Measurements from ENCODE around the gene EPB41L4A. TPM values are rescaled to one million over a fixed set of nuclear protein-coding genes. Genes with fewer than 3 reads are reported as not detected.

Gene EPB41L4A
- total RNA-seq, 1 experiment from 2014 or later, result 1.7 TPM

DNA sequence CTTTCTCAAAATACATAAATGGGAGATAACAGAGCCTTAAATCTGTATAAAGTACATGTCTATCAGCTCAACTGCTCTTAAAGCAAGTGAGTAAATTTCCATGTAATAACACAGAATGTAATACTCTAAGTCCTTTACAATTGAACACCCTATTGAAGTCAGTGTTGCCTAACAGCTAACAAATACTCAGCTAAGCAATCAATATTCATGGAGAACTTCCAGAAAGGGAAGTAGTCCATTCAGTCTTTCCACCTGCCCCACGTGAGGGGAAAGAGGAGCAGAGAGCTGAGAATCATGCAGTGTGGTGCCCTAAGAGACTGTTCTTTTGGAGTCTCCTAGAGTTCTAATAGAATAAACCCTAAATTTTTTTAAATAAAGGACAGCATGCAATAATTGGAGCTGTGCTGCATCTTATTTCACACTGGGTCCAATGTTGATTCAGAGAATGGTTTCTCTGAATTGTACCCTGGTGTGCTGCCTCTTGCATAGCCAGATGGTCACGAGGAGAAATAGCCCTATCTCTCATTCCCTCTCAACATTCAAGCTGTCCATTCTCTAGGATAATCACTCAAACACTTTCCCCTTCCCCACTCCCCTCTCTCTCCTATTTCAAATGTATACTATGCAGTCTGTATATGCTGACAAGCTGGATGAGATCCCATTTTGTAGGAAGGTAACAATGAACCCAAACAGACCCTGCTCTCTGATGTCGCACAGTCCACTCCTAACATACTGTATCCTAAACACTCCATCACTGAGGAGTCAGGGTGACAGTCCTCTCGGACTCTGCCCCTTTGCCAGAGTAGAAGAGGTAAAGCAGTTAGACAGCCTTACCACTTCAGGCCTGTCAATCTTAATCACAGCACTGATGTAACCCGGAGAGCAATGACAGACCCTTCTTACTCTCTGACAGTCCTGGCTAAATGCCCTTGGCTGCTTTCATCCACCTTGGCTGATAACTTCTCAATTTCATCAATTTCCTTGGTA is 134.8 kb downstream of the EPB41L4A start:
- no peak for DNase-seq
- Histone ChIP-seq H3K27ac (no peak overlapping the region), H3K27me3 (no peaks in the 10 kb centered on the region; the same call in 1 of the 2 replicates), H3K4me1 (no peaks in the 10 kb centered on the region), H3K9me3 (replicated peaks) (no peaks in the 10 kb centered on the region), H3K36me3 (no peaks in the 10 kb centered on the region), H3K4me3 (no peak overlapping the region)

DNA sequence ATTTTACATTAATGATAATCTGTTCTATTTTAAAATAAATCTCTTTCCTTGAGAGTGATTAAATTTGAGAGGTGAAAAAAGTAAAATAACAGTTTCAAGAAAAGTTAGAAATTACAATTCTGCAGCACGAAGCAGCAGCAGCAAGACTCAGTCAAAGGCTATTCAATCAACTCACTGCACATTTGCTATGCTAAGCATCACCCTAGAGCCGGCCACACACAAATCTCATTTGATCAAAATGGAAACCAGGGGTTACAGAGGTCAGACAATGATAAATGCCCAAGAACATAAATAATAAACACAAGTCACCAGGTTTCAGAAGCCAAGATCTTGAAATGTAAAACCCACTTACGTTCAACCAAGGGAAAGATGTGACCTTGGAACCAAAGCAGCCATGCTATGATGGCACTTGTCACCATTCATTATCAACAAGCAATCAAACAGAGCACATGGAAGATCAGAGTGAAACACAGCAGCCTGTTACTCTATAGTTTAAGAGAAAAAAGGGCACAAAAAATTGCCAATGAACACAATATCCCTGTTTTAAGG is 136.0 kb downstream of the EPB41L4A start:
- H3K9me3 ChIP-seq (replicated peaks), result no peaks in the 10 kb centered on the region
- no peaks in the 10 kb centered on the region for H3K4me1 ChIP-seq
- H3K27me3 ChIP-seq, result no peaks in the 10 kb centered on the region
- H3K36me3 ChIP-seq, result no peaks in the 10 kb centered on the region
- no peak for DNase-seq
- H3K27ac ChIP-seq, result no peak overlapping the region
- H3K4me3 ChIP-seq, result no peak overlapping the region

- no peak overlapping the region for H3K27ac ChIP-seq
- no peak for DNase-seq
- no peak overlapping the region for H3K4me3 ChIP-seq
- no peaks in the 10 kb centered on the region for H3K9me3 ChIP-seq (replicated peaks)
- no peaks in the 10 kb centered on the region for H3K4me1 ChIP-seq
- H3K27me3 ChIP-seq, result no peaks in the 10 kb centered on the region
- no peaks in the 10 kb centered on the region for H3K36me3 ChIP-seq
These were observed 140.0 kb downstream of the EPB41L4A start for GRCh38 chr5:112279082-112279481.

- DNase-seq, result no peak
- H3K27ac ChIP-seq, result no peak overlapping the region
- H3K4me3 ChIP-seq, result no peak overlapping the region
- H3K4me1 ChIP-seq, result no peaks in the 10 kb centered on the region
- no peaks in the 10 kb centered on the region for H3K9me3 ChIP-seq (replicated peaks)
- no peaks in the 10 kb centered on the region for H3K36me3 ChIP-seq
- H3K27me3 ChIP-seq, result no peaks in the 10 kb centered on the region
These were observed 142.1 kb downstream of the EPB41L4A start for GRCh38 chr5:112276991-112277390.

GRCh38 chr5:112275671-112276070 is 143.4 kb downstream of the EPB41L4A start:
- Histone ChIP-seq H3K4me1 (0 out of 2 replicates have a peak, but pooled peaks cover 2% of the 10 kb centered on the region), H3K27me3 (no peaks in the 10 kb centered on the region), H3K36me3 (no peaks in the 10 kb centered on the region), H3K27ac (no peak overlapping the region), H3K4me3 (no peak overlapping the region), H3K9me3 (replicated peaks) (no peaks in the 10 kb centered on the region)
- DNase-seq, result no peak

GRCh38 chr5:112270299-112271293 is 148.5 kb downstream of the EPB41L4A start:
- Histone ChIP-seq H3K36me3 (no peaks in the 10 kb centered on the region), H3K9me3 (replicated peaks) (no peaks in the 10 kb centered on the region), H3K4me1 (0 out of 2 replicates have a peak, but pooled peaks cover 2% of the 10 kb centered on the region), H3K27ac (no peak overlapping the region), H3K4me3 (no peak overlapping the region), H3K27me3 (no peaks in the 10 kb centered on the region)
- peak in 1 of 2 experiments; percentile 9 for DNase-seq

DNA sequence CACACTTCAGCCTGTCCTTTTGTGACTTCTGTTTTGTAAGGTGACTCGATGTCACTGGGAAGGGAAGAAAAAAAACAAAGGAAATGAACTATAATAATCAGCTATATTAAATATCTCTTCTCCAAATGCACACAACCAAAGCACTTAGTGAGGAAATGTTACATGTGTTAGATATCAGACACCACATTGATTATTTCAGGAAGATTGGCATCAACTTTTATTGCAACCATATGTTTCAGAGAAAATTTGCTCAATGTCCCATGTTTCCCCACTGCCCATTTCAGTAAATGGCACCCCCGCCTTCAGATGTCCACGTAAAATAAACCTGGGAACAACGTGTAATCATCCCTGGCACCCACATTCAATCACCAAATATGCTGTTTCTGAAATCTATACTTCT is 151.8 kb downstream of the EPB41L4A start:
- Histone ChIP-seq H3K27ac (no peak overlapping the region), H3K36me3 (no peaks in the 10 kb centered on the region), H3K27me3 (no peaks in the 10 kb centered on the region), H3K9me3 (replicated peaks) (no peaks in the 10 kb centered on the region), H3K4me1 (0 out of 2 replicates have a peak, but pooled peaks cover 2% of the 10 kb centered on the region), H3K4me3 (no peak overlapping the region)
- DNase-seq, result no peak

DNA sequence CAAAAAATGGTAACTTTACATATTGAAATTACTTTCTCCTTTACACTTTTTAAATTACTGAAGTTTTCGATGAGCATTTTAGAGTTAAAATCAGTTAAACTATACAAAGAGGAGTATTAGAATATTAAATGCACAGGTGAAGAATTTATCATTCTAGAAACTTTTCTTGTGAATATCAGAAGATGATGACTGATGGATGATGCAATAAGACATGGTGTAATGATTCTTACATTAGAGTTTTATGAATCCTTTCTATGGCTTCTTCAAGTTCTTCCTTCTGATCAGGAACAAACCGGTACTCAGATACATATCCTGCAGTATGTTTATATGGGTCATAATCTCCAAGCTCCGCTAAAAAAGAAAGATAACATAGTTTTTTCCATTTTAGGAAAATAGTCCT is 154.4 kb downstream of the EPB41L4A start:
- Histone ChIP-seq H3K4me1 (no peaks in the 10 kb centered on the region), H3K27me3 (no peaks in the 10 kb centered on the region), H3K9me3 (replicated peaks) (no peaks in the 10 kb centered on the region), H3K4me3 (no peak overlapping the region), H3K27ac (no peak overlapping the region), H3K36me3 (no peaks in the 10 kb centered on the region)
- DNase-seq, result no peak

DNA sequence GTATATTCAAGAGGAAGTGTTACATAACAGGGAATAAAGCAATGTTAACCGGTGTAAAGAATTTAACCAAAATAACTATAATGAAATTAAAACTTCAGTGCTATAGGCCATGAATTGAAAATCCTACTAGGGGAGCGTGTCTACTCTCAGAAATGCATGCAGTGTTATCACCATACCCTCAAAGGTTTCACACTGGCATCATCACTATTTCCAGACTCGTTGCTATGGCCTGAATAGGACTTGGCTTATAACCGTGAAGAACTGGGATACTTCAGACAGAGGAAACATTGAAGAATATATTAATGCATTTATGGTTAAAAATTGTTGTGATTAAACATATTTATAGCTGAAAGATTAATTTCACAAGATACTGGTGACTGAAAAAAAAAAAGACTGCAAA is 154.9 kb downstream of the EPB41L4A start:
- no peaks in the 10 kb centered on the region for H3K36me3 ChIP-seq
- no peak overlapping the region for H3K27ac ChIP-seq
- no peaks in the 10 kb centered on the region for H3K9me3 ChIP-seq (replicated peaks)
- DNase-seq, result no peak
- H3K27me3 ChIP-seq, result no peaks in the 10 kb centered on the region
- no peaks in the 10 kb centered on the region for H3K4me1 ChIP-seq
- H3K4me3 ChIP-seq, result no peak overlapping the region

GRCh38 chr5:112263469-112263868 is 155.6 kb downstream of the EPB41L4A start:
- H3K9me3 ChIP-seq (replicated peaks), result no peaks in the 10 kb centered on the region
- H3K4me3 ChIP-seq, result no peak overlapping the region
- no peaks in the 10 kb centered on the region for H3K36me3 ChIP-seq
- H3K4me1 ChIP-seq, result no peaks in the 10 kb centered on the region
- no peak overlapping the region for H3K27ac ChIP-seq
- no peaks in the 10 kb centered on the region for H3K27me3 ChIP-seq
- no peak for DNase-seq

DNA sequence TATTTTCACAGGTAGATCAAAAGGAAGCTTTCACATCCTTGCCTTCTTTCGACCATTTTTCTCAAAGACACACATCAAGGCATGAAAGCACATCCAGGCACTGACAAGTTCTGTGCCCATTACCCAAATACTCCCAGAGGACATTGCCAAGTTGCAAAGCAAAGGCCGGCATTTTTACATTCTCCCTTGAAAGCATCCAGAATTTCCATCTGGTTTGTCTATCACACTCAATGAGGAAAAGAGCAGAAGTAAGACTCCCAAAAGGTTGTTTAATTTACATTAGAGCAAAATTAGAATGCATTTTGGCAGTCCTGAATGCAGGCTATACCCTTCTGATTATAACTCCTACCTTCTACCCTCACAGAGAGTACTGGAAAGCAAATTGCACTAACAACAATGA is 160.5 kb downstream of the EPB41L4A start:
- DNase-seq, result no peak
- Histone ChIP-seq H3K27ac (no peak overlapping the region), H3K27me3 (no peaks in the 10 kb centered on the region)

GRCh38 chr5:112257976-112258375 is 161.1 kb downstream of the EPB41L4A start:
- DNase-seq, result no peak
- Histone ChIP-seq H3K9me3 (replicated peaks) (no peaks in the 10 kb centered on the region), H3K27ac (no peak overlapping the region), H3K36me3 (no peaks in the 10 kb centered on the region), H3K27me3 (no peaks in the 10 kb centered on the region), H3K4me1 (no peaks in the 10 kb centered on the region), H3K4me3 (no peak overlapping the region)

More for the DNA sequence above, 160.5 kb downstream of the EPB41L4A start:
- H3K36me3 ChIP-seq, result no peaks in the 10 kb centered on the region
- H3K4me1 ChIP-seq, result no peaks in the 10 kb centered on the region
- H3K4me3 ChIP-seq, result no peak overlapping the region
- H3K9me3 ChIP-seq (replicated peaks), result no peaks in the 10 kb centered on the region

DNA sequence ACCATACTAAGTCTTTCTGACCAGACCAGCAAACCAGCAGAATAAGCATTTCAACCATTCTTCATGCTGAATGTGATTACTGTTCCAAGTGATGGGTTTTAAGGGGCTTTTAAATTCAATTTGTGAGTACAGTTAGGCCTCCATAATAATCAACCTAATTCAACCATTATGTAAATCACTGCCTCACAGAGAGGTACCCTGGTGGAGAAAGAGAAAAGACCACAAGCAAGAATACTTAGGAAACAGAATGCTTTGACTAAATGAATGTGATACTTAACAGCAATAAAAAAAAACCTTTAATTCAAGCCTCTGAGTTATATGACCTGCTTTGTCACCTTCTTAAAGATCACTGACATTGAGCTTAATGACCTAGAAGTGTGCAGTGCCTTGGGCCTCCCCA is 162.1 kb downstream of the EPB41L4A start:
- Histone ChIP-seq H3K4me1 (no peaks in the 10 kb centered on the region), H3K36me3 (no peaks in the 10 kb centered on the region), H3K27ac (no peak overlapping the region), H3K27me3 (no peaks in the 10 kb centered on the region), H3K9me3 (replicated peaks) (no peaks in the 10 kb centered on the region), H3K4me3 (no peak overlapping the region)
- no peak for DNase-seq

DNA sequence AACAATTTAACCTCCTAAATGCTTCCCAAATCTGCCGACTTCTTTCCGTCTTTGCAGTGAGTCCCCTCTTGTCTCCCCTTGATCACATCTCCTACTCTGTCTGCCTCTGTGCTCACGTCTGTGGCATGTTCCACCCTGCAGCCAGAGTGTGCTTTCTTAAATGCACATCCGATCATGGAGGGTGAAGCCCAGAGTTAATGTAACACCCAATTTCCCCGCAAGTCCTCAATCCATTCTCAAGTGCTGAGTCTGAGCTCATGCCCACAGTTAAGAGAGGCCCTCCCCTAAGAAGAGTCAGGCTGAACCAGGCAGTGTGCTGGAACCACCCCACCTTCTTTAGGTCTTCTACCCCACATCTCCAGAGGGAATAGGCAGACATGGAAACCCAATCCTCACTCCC is 164.8 kb downstream of the EPB41L4A start:
- H3K36me3 ChIP-seq, result no peaks in the 10 kb centered on the region

More for the DNA sequence above, 164.8 kb downstream of the EPB41L4A start:
- no peak for DNase-seq
- Histone ChIP-seq H3K4me1 (no peaks in the 10 kb centered on the region), H3K9me3 (replicated peaks) (no peaks in the 10 kb centered on the region), H3K27me3 (no peaks in the 10 kb centered on the region), H3K27ac (no peak overlapping the region), H3K4me3 (no peak overlapping the region)

Data from SJCRH30 (cell line).